CD14-positive monocyte (primary cell): ENCODE data around the gene TAF15. TPM values are rescaled to one million over a fixed set of nuclear protein-coding genes. Genes with fewer than 3 reads are reported as not detected.

Experiments
- DNase-seq, 3 donors: peaks; one replicate each; pipeline ENCODE4 v3.0.0-alpha.2; 2011 to 2022
- H2AFZ ChIP-seq: 2 replicates; pipeline ENCODE4 v1.6.0; 2012; ENCODE audit warnings: mild to moderate bottlenecking, low read depth, low read length, inconsistent platforms; ENCODE audit not compliant: insufficient read depth, poor library complexity, severe bottlenecking
- H3K27ac ChIP-seq, 2 donors: 1 replicate in 1 of 2; 2 replicates in 1 of 2; pipeline ENCODE4 v1.5.1; 2012 to 2013; ENCODE audit warnings: low read length in 2 of 2, control low read depth in 1 of 2, inconsistent platforms in 1 of 2, low read depth in 1 of 2, mild to moderate bottlenecking in 1 of 2
- H3K27me3 ChIP-seq, 2 donors: one replicate each; pipeline versions ENCODE4 v1.6.0 to v1.6.1; 2011 to 2013; ENCODE audit warnings: low read length in 2 of 2; ENCODE audit not compliant: control insufficient read depth in 2 of 2, insufficient read depth in 2 of 2
- H3K36me3 ChIP-seq, 2 donors: replicated peaks in 1 of 2; 1 replicate in 1 of 2; 2 replicates in 1 of 2; pipeline versions ENCODE4 v1.5.1 to v1.6.1; 2012 to 2013; ENCODE audit warnings: low read length in 2 of 2, control low read depth in 1 of 2, inconsistent platforms in 1 of 2, mild to moderate bottlenecking in 1 of 2; ENCODE audit not compliant: insufficient read depth in 2 of 2, control insufficient read depth in 1 of 2
- H3K4me1 ChIP-seq, 2 donors: 1 replicate in 1 of 2; 2 replicates in 1 of 2; pipeline versions ENCODE4 v1.5.1 to v1.6.1; 2012 to 2013; ENCODE audit warnings: low read length in 2 of 2, control low read depth in 1 of 2, inconsistent platforms in 1 of 2, mild to moderate bottlenecking in 1 of 2, moderate library complexity in 1 of 2; ENCODE audit not compliant: insufficient read depth in 2 of 2, control insufficient read depth in 1 of 2
- H3K4me2 ChIP-seq: replicated peaks from 2 replicates; pipeline ENCODE3; 2012; ENCODE audit warnings: low read length, moderate library complexity, mild to moderate bottlenecking; ENCODE audit not compliant: poor library complexity, severe bottlenecking; ENCODE audit errors: extremely low read depth
- H3K4me3 ChIP-seq, 3 experiments: fragments of 200-600 bp in 1 of 3; sonication (generic) in 1 of 3; replicated peaks in 1 of 3; 1 replicate in 2 of 3; 2 replicates in 1 of 3; pipeline ENCODE4 v1.5.1; 2011 to 2013; ENCODE audit warnings: low read length in 3 of 3, mild to moderate bottlenecking in 3 of 3, control low read depth in 2 of 3, low read depth in 2 of 3, inconsistent platforms in 1 of 3, moderate library complexity in 1 of 3
- H3K79me2 ChIP-seq: 2 replicates; pipeline ENCODE4 v1.6.0; 2012; ENCODE audit warnings: mild to moderate bottlenecking, control low read depth, inconsistent platforms, low read length, moderate library complexity; ENCODE audit not compliant: insufficient read depth
- H3K9ac ChIP-seq: 2 replicates; pipeline ENCODE4 v1.6.0; 2017; ENCODE audit warnings: low read length, mild to moderate bottlenecking; ENCODE audit not compliant: insufficient read depth, poor library complexity, severe bottlenecking
- H3K9me3 ChIP-seq, 2 donors: replicated peaks in 1 of 2; 1 replicate in 1 of 2; 2 replicates in 1 of 2; pipeline versions ENCODE4 v1.5.1 to v1.6.1; 2012 to 2013; ENCODE audit warnings: low read length in 2 of 2, control low read depth in 1 of 2; ENCODE audit not compliant: control insufficient read depth in 1 of 2, insufficient read depth in 1 of 2
- H4K20me1 ChIP-seq: 2 replicates; pipeline ENCODE4 v1.6.0; 2012; ENCODE audit warnings: mild to moderate bottlenecking, low read length, control low read depth, moderate library complexity; ENCODE audit not compliant: insufficient read depth
- H3K27ac Mint-ChIP-seq, 7 donors: one replicate each; pipeline ENCODE4 v1.8.0; 2020; ENCODE audit warnings: mild to moderate bottlenecking in 7 of 7, mixed read lengths in 7 of 7, moderate library complexity in 6 of 7, inconsistent platforms in 2 of 7
- H3K27me3 Mint-ChIP-seq, 3 donors: one replicate each; pipeline ENCODE4 v1.8.0; 2021 to 2022; ENCODE audit warnings: low read depth in 3 of 3, mild to moderate bottlenecking in 3 of 3, mixed read lengths in 3 of 3, moderate library complexity in 3 of 3, inconsistent platforms in 1 of 3
- H3K36me3 Mint-ChIP-seq, 2 donors: one replicate each; pipeline ENCODE4 v1.8.0; 2020; ENCODE audit warnings: mixed read lengths in 2 of 2, inconsistent platforms in 1 of 2, mild to moderate bottlenecking in 1 of 2
- H3K4me1 Mint-ChIP-seq: one replicate; pipeline ENCODE4 v1.8.0; 2020; ENCODE audit warnings: mild to moderate bottlenecking, mixed read lengths
- H3K4me3 Mint-ChIP-seq, 2 donors: one replicate each; pipeline ENCODE4 v1.8.0; 2020; ENCODE audit warnings: mild to moderate bottlenecking in 2 of 2, mixed read lengths in 2 of 2, moderate library complexity in 1 of 2
- H3K9me3 Mint-ChIP-seq, 7 donors: one replicate each; pipeline ENCODE4 v1.8.0; 2020 to 2022; ENCODE audit warnings: mixed read lengths in 7 of 7, mild to moderate bottlenecking in 6 of 7, moderate library complexity in 6 of 7, inconsistent platforms in 2 of 7
- CTCF ChIP-seq: fragments of 200-600 bp; IDR thresholded peaks from one replicate; pipeline ENCODE4 v1.8.0; 2022; ENCODE audit warnings: antibody characterized with exemption, mild to moderate bottlenecking
- WGBS: methylation state at CpG from one replicate; pipeline ENCODE4 v1.1.5; 2013; ENCODE audit warnings: missing lambda C conversion rate; ENCODE audit not compliant: insufficient coverage; 5-methylcytosine and 5-hydroxymethylcytosine counted together
- intact Hi-C, 2 donors: fragments of 100-400 bp; cut with micrococcal nuclease; formaldehyde crosslinking; loops; one replicate each; pipeline versions ENCODE4 v1.15.0 to v1.15.1; 2023
- polyA plus RNA-seq, 3 donors: library from polyadenylated mRNA; depleted of rRNA in 1 of 3; unstranded in 2 of 3; stranded (reverse) in 1 of 3; fragments of 300-500 nt in 2 of 3; fragments of >200 nt in 1 of 3; fragmentation: Illumina TruSeq in 2 of 3; gene quantifications; 1 replicate in 2 of 3; 2 replicates in 1 of 3; pipeline ENCODE4 v1.2.3, GENCODE V29; 2012 to 2021

The TAF15 gene
- polyA plus RNA-seq, 3 donors, result 6.0 to 50.6 (median 16.3) TPM

- Histone ChIP-seq H3K9ac (no peak overlapping the region), H3K4me3 (no peak overlapping the region), H3K9me3 (no peaks in the 10 kb centered on the region), H3K79me2 (no peaks in the 10 kb centered on the region), H4K20me1 (peaks cover 16% of the 10 kb centered on the region), H3K36me3 (peaks cover 79 to 97% of the 10 kb centered on the region in 2 donors), H3K4me1 (no peaks in the 10 kb centered on the region), H2AFZ (no peak overlapping the region), H3K27ac (no peak overlapping the region), H3K27me3 (no peaks in the 10 kb centered on the region), H3K4me2 (no peak overlapping the region)
- no peak for TF ChIP-seq CTCF
- Mint-ChIP-seq H3K4me1 (no peaks in the 10 kb centered on the region), H3K9me3 (no peaks in the 10 kb centered on the region), H3K36me3 (peaks cover 79 to 94% of the 10 kb centered on the region in 2 donors), H3K4me3 (no peak overlapping the region), H3K27me3 (peaks cover 0 to 2% (median 1%) of the 10 kb centered on the region in 3 donors), H3K27ac (peak overlapping the region in 3 of 7 donors; percentile 4 to 46 (median 21))
- intact Hi-C loops, result no loop called here
- no peak for DNase-seq
- 98% methylated on average over 17 of the region's 19 CpGs for WGBS
Measured at GRCh38 chr17:35844547-35844946, 35.3 kb downstream of the TAF15 start.

- no peaks in the 10 kb centered on the region for H3K4me1 Mint-ChIP-seq
- no peak for TF ChIP-seq CTCF
- no peaks in the 10 kb centered on the region for H3K9me3 ChIP-seq
- DNase-seq, result no peak
- H3K4me3 ChIP-seq, result no peak overlapping the region
- no peak overlapping the region for H3K4me3 Mint-ChIP-seq
- WGBS, result no CpG with 5 or more reads among the region's 3 CpGs
- H3K27ac Mint-ChIP-seq, result no peak overlapping the region
- H3K4me2 ChIP-seq, result no peak overlapping the region
- H3K9me3 Mint-ChIP-seq, result no peaks in the 10 kb centered on the region
- no peaks in the 10 kb centered on the region for H3K79me2 ChIP-seq
- H3K36me3 Mint-ChIP-seq, result peaks cover 76 to 94% of the 10 kb centered on the region in 2 donors
- peaks cover 16% of the 10 kb centered on the region for H4K20me1 ChIP-seq
- H3K27me3 Mint-ChIP-seq, result peaks cover 0 to 1% (median 0%) of the 10 kb centered on the region in 3 donors
- no peaks in the 10 kb centered on the region for H3K27me3 ChIP-seq
- intact Hi-C loops, result no loop called here
- H3K36me3 ChIP-seq, result peaks cover 65 to 97% of the 10 kb centered on the region in 2 donors
- H3K4me1 ChIP-seq, result no peaks in the 10 kb centered on the region
- H3K9ac ChIP-seq, result no peak overlapping the region
- no peak overlapping the region for H3K27ac ChIP-seq
- no peak overlapping the region for H2AFZ ChIP-seq
Measured at GRCh38 chr17:35846055-35846809, 36.9 kb downstream of the TAF15 start.
